GM19035 (cell line): Measurements from ENCODE around the gene KEL.

Experiments
- ATAC-seq: cut with Tn5 transposase; IDR thresholded peaks from one replicate; pipeline ENCODE4 v1.9.1; 2021; ENCODE audit not compliant: unreplicated experiment

The KEL gene

GRCh38 chr7:142963993-142964392 lies 1.8 kb upstream of the KEL start:
- no peak for ATAC-seq

GRCh38 chr7:142962991-142963390 lies 828 bp upstream of the KEL start:
- no peak for ATAC-seq

GRCh38 chr7:142961595-142961972 lies 579 bp downstream of the KEL start:
- ATAC-seq, result no peak

GRCh38 chr7:142960955-142961512 lies 1.1 kb downstream of the KEL start:
- ATAC-seq, result no peak

GRCh38 chr7:142959202-142959601 lies 3.0 kb downstream of the KEL start:
- no peak for ATAC-seq

GRCh38 chr7:142957723-142958122 lies 4.4 kb downstream of the KEL start:
- ATAC-seq, result no peak

GRCh38 chr7:142956951-142957623 lies 5.1 kb downstream of the KEL start:
- ATAC-seq, result no peak

- no peak for ATAC-seq
Observed at GRCh38 chr7:142954680-142955268, 7.4 kb downstream of the KEL start.

- ATAC-seq, result no peak
Observed at GRCh38 chr7:142950235-142950634, 11.9 kb downstream of the KEL start.

GRCh38 chr7:142948603-142949002 lies 13.6 kb downstream of the KEL start:
- ATAC-seq, result no peak

- ATAC-seq, result no peak
Observed at GRCh38 chr7:142945001-142945400, 17.2 kb downstream of the KEL start.

GRCh38 chr7:142943706-142944268 lies 18.4 kb downstream of the KEL start:
- no peak for ATAC-seq

- ATAC-seq, result no peak
Observed at GRCh38 chr7:142942746-142943145, 19.4 kb downstream of the KEL start.

GRCh38 chr7:142941541-142941940 lies 20.6 kb downstream of the KEL start:
- no peak for ATAC-seq

GRCh38 chr7:142940966-142941535 lies 21.1 kb downstream of the KEL start:
- no peak for ATAC-seq

GRCh38 chr7:142939226-142939910 lies 22.8 kb downstream of the KEL start, which contains the start of gene LLCFC1:
Gene LLCFC1, plus strand, starts transcription at chr7:142939484. Its CDS starts 138 bp downstream, at chr7:142939622.
- ATAC-seq, result no peak

- no peak for ATAC-seq
Observed at GRCh38 chr7:142938611-142939010, 23.6 kb downstream of the KEL start.

- no peak for ATAC-seq
Observed at GRCh38 chr7:142935941-142936565, 26.1 kb downstream of the KEL start.

GRCh38 chr7:142934056-142934455 lies 28.1 kb downstream of the KEL start:
- ATAC-seq, result no peak

GRCh38 chr7:142933624-142934023 lies 28.5 kb downstream of the KEL start, which contains the start of gene TRPV5:
Gene TRPV5, minus strand, starts transcription at chr7:142933746. Its CDS starts 287 bp downstream, at chr7:142933459.
- no peak for ATAC-seq

GRCh38 chr7:142933092-142933475 lies 29.1 kb downstream of the KEL start:
- ATAC-seq, result no peak
